ENCODE data around the gene BHLHE41.

BHLHE41 gene

GRCh38 chr12:26133521-26133920, 8.7 kb upstream of the BHLHE41 start:
- DNase-seq, result no peak

- DNase-seq, result no peak
These were observed 8.0 kb upstream of the BHLHE41 start for GRCh38 chr12:26132866-26133265.

- DNase-seq, result no peak
These were observed 7.1 kb upstream of the BHLHE41 start for GRCh38 chr12:26131936-26132335.

- peak; percentile 52 for DNase-seq
These were observed 5.9 kb upstream of the BHLHE41 start for GRCh38 chr12:26130728-26131127.

GRCh38 chr12:26128168-26128567, 3.3 kb upstream of the BHLHE41 start:
- no peak for DNase-seq

- no peak for DNase-seq
These were observed 2.6 kb upstream of the BHLHE41 start for GRCh38 chr12:26127404-26127803.

- DNase-seq, result peak; percentile 81
These were observed 1.8 kb upstream of the BHLHE41 start for GRCh38 chr12:26126340-26127284.

- peak; percentile 53 for DNase-seq
These were observed 833 bp upstream of the BHLHE41 start for GRCh38 chr12:26125400-26126339.

- DNase-seq, result no peak
These were observed 1.3 kb downstream of the BHLHE41 start for GRCh38 chr12:26123482-26123980.

- peak; percentile 54 for DNase-seq
These were observed 2.0 kb downstream of the BHLHE41 start for GRCh38 chr12:26122681-26123481.

- DNase-seq, result peak; percentile 68
These were observed 2.7 kb downstream of the BHLHE41 start for GRCh38 chr12:26122061-26122680.

- no peak for DNase-seq
These were observed 3.3 kb downstream of the BHLHE41 start for GRCh38 chr12:26121323-26122060.

- no peak for DNase-seq
These were observed 4.1 kb downstream of the BHLHE41 start for GRCh38 chr12:26120561-26121274.

GRCh38 chr12:26119391-26119989, 5.3 kb downstream of the BHLHE41 start:
- DNase-seq, result peak; percentile 77

- no peak for DNase-seq
These were observed 6.5 kb downstream of the BHLHE41 start for GRCh38 chr12:26118308-26118707.

GRCh38 chr12:26116829-26117715, 7.8 kb downstream of the BHLHE41 start:
- DNase-seq, result peak; percentile 62

- no peak for DNase-seq
These were observed 10.0 kb downstream of the BHLHE41 start for GRCh38 chr12:26114720-26115401.
